ENCODE results near the gene C6.

DNA sequence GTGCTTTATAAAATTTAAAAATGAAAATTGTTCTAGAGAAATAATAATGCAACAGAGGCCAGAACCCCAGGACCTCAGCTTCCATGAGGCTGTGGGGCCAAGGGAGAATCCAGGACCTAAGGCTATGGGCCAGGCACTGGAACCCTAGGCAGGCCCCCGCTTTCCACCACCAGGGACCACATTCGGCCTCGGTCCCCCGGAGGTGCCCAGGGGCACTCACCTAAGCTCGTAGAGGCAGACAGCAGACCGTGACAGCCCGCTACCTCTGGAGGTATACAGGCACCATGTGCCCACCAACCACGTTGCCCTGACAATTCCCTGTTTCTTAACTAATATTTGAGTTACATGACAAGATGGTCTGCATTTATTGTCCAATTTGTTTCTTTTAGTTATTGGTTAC is 92.7 kb downstream of the C6 start:
- TF ChIP-seq, protein P1, sequence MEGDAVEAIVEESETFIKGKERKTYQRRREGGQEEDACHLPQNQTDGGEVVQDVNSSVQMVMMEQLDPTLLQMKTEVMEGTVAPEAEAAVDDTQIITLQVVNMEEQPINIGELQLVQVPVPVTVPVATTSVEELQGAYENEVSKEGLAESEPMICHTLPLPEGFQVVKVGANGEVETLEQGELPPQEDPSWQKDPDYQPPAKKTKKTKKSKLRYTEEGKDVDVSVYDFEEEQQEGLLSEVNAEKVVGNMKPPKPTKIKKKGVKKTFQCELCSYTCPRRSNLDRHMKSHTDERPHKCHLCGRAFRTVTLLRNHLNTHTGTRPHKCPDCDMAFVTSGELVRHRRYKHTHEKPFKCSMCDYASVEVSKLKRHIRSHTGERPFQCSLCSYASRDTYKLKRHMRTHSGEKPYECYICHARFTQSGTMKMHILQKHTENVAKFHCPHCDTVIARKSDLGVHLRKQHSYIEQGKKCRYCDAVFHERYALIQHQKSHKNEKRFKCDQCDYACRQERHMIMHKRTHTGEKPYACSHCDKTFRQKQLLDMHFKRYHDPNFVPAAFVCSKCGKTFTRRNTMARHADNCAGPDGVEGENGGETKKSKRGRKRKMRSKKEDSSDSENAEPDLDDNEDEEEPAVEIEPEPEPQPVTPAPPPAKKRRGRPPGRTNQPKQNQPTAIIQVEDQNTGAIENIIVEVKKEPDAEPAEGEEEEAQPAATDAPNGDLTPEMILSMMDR (IDR thresholded peaks at IDR 0.05), result no peak
- TF ChIP-seq POLR2A (IDR thresholded peaks at IDR 0.05) (no peak), EP300 (IDR thresholded peaks at IDR 0.05) (no peak), POLR2AphosphoS5 (IDR thresholded peaks at IDR 0.05) (no peak)

Data from sigmoid colon (tissue), 4 donors.